Measurements from ENCODE around the gene PRKCA. TPM values are rescaled to one million over a fixed set of nuclear protein-coding genes. Genes with fewer than 3 reads are reported as not detected.

PRKCA gene
- total and polyA plus RNA-seq, 2 donors from 2014 or later = 8.0 to 50.8 TPM

DNA sequence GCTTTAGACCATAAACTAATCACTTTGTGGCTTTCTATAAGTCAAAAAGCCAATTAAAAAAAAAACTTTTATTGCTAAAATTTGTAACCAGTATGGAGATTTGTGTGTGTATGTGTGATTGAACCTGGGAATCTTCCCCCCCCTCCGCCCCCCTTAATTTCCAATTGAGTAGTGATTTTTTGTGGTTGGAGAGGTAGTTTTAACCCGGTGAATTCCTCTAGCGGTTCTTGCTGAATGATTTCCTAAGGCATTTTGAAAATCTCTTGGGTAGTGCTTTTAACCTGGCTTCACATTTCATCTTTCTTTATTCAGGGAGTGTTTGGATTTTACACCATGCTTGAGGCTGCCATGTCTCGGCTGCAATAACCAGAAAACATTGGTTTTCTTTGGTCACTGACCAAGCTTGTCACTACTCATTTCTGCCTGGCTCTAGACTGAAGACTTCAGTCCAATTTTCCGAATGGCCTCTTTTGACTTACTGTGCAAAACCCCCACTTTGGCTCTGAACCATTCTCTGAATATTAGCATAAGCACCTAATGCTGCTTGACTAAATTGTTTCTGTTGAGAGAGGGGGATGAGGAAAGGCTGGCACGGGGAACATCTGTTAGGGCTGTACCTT, 35.6 kb downstream of the PRKCA start:
- TF ChIP-seq, protein P1, sequence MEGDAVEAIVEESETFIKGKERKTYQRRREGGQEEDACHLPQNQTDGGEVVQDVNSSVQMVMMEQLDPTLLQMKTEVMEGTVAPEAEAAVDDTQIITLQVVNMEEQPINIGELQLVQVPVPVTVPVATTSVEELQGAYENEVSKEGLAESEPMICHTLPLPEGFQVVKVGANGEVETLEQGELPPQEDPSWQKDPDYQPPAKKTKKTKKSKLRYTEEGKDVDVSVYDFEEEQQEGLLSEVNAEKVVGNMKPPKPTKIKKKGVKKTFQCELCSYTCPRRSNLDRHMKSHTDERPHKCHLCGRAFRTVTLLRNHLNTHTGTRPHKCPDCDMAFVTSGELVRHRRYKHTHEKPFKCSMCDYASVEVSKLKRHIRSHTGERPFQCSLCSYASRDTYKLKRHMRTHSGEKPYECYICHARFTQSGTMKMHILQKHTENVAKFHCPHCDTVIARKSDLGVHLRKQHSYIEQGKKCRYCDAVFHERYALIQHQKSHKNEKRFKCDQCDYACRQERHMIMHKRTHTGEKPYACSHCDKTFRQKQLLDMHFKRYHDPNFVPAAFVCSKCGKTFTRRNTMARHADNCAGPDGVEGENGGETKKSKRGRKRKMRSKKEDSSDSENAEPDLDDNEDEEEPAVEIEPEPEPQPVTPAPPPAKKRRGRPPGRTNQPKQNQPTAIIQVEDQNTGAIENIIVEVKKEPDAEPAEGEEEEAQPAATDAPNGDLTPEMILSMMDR (IDR thresholded peaks at IDR 0.05; ENCODE audit: borderline replicate concordance, extremely low read depth, insufficient read depth) = no peak
- Histone ChIP-seq H3K27me3 (ENCODE audit: control insufficient read depth, insufficient read depth, low read length) (no peaks in the 10 kb centered on the region), H3K27ac (ENCODE audit: low read depth in 2 of 2, low read length in 2 of 2) (no peak overlapping the region), H3K9me3 (ENCODE audit: control insufficient read depth in 2 of 3, insufficient read depth in 1 of 3, low read length in 3 of 3) (no peaks in the 10 kb centered on the region), H3K4me3 (ENCODE audit: low read length in 3 of 3) (peak overlapping the region in 1 of 3 donors; percentile 12), H3K4me1 (ENCODE audit: control insufficient read depth in 2 of 3, insufficient read depth in 2 of 3, low read depth in 1 of 3, low read length in 3 of 3) (peaks cover 7 to 33% (median 7%) of the 10 kb centered on the region in 3 donors), H3K9ac (ENCODE audit: low read length in 3 of 3) (no peak overlapping the region), H3K36me3 (ENCODE audit: control insufficient read depth in 2 of 3, insufficient read depth in 3 of 3, low read length in 3 of 3) (no peaks in the 10 kb centered on the region)
- intact Hi-C loops (cut with DNase I) = no loop called here
- FAIRE-seq = no peak
- DNase-seq = peak in 1 of 5 donors; percentile 46

DNA sequence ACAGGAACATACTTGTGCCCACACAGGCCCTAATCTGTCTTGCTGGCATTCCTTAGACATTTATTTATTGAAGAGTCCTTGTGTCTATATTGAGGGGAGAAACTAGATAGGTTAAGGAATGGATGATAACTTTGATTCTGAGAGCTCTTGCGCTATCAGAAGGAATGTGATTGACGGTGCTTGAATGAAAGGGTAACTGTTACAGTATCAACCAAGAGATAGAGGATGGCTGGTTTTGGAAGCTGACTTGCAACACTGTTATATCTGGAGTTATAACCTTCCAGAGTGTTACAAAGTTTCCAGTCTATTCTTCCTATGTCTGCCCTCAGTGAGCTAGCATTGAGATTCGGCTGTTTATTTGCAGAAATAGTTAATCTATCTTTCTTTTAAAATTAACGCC, 36.5 kb downstream of the PRKCA start:
- TF ChIP-seq, protein P1 (IDR thresholded peaks at IDR 0.05; ENCODE audit: borderline replicate concordance, extremely low read depth, insufficient read depth) = no peak
- H3K36me3 ChIP-seq (ENCODE audit: control insufficient read depth in 2 of 3, insufficient read depth in 3 of 3, low read length in 3 of 3) = no peaks in the 10 kb centered on the region
- peaks cover 7 to 33% (median 7%) of the 10 kb centered on the region in 3 donors for H3K4me1 ChIP-seq (ENCODE audit: control insufficient read depth in 2 of 3, insufficient read depth in 2 of 3, low read depth in 1 of 3, low read length in 3 of 3)
- H3K4me3 ChIP-seq (ENCODE audit: low read length in 3 of 3) = no peak overlapping the region
- H3K27me3 ChIP-seq (ENCODE audit: control insufficient read depth, insufficient read depth, low read length) = no peaks in the 10 kb centered on the region
- no peak overlapping the region for H3K9ac ChIP-seq (ENCODE audit: low read length in 3 of 3)
- DNase-seq (peak in 1 of 5 donors; percentile 7), FAIRE-seq (no peak)
- intact Hi-C loops (cut with DNase I) = no loop called here
- H3K27ac ChIP-seq (ENCODE audit: low read depth in 2 of 2, low read length in 2 of 2) = no peak overlapping the region
- H3K9me3 ChIP-seq (ENCODE audit: control insufficient read depth in 2 of 3, insufficient read depth in 1 of 3, low read length in 3 of 3) = no peaks in the 10 kb centered on the region

DNA sequence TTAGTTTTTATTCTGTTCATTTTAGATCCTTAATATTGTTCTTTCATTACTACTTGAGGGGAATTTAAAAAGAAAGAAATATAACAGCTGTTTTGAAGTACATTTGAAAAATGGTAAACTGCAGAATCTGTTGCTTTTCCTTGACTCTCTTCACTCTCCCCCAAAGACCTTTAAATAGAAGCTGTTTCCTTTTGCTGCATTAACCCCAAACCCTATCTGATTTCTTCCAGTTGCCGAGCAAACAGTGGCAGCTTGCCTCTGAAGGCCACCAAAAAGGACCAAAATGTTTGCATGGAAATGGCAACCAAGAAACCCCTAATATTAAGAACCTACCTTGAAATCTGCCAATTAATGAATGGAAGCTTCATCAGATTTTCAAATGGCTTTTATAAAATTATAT, 37.1 kb downstream of the PRKCA start:
- H3K36me3 ChIP-seq (ENCODE audit: control insufficient read depth in 2 of 3, insufficient read depth in 3 of 3, low read length in 3 of 3) = no peaks in the 10 kb centered on the region
- no peak overlapping the region for H3K4me3 ChIP-seq (ENCODE audit: low read length in 3 of 3)
- no peaks in the 10 kb centered on the region for H3K27me3 ChIP-seq (ENCODE audit: control insufficient read depth, insufficient read depth, low read length)
- FAIRE-seq (no peak), DNase-seq (peak in 1 of 5 donors; percentile 50)
- no peaks in the 10 kb centered on the region for H3K9me3 ChIP-seq (ENCODE audit: control insufficient read depth in 2 of 3, insufficient read depth in 1 of 3, low read length in 3 of 3)
- TF ChIP-seq, protein P1 (IDR thresholded peaks at IDR 0.05; ENCODE audit: borderline replicate concordance, extremely low read depth, insufficient read depth) = no peak
- intact Hi-C loops (cut with DNase I) = no loop called here
- H3K4me1 ChIP-seq (ENCODE audit: control insufficient read depth in 2 of 3, insufficient read depth in 2 of 3, low read depth in 1 of 3, low read length in 3 of 3) = peaks cover 7 to 33% (median 7%) of the 10 kb centered on the region in 3 donors
- no peak overlapping the region for H3K9ac ChIP-seq (ENCODE audit: low read length in 3 of 3)
- no peak overlapping the region for H3K27ac ChIP-seq (ENCODE audit: low read depth in 2 of 2, low read length in 2 of 2)
